ENCODE results near the gene GNMT. TPM values are rescaled to one million over a fixed set of nuclear protein-coding genes. Genes with fewer than 3 reads are reported as not detected.

GNMT gene
- total RNA-seq, 4 donors from 2014 or later, result 0.68 TPM; not detected in 3

DNA sequence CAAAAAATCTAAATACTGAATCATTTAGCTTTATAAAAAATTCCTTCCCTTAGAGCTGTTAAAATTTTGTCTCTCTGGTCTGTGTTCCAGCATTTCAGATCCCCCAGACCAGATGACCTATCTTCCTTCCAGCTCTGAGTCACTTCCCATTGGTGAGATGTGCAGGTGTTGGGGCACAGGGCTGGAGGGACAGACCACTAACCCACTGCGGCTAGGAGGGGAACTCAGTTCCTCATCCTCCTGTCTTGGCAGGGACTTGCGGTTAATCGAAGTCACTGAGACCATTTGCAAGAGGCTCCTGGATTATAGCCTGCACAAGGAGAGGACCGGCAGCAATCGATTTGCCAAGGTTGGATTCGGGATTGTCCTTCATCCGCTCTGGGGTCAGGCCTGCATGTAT lies 25.2 kb upstream of the GNMT start:
- intact Hi-C loops (cut with DNase I; ENCODE audit: low total_unique reads), result no loop called here
- TF ChIP-seq POLR2AphosphoS5 (IDR thresholded peaks at IDR 0.05) (no peak), CTCF (IDR thresholded peaks at IDR 0.05) (no peak), EP300 (IDR thresholded peaks at IDR 0.05; ENCODE audit: low read depth) (no peak), POLR2A (IDR thresholded peaks at IDR 0.05) (no peak)
- in situ Hi-C loops (cut with MboI; ENCODE audit: low pct_ligation_motif_present in 1 of 4, low pct_unique_long_range_greater_than_20kb in 1 of 4, low sequenced_read_pairs in 3 of 4), result no loop called here
- Histone ChIP-seq H3K27me3 (no peaks in the 10 kb centered on the region), H3K27ac (no peak overlapping the region), H3K4me3 (no peak overlapping the region), H3K36me3 (peaks cover 0 to 30% (median 9%) of the 10 kb centered on the region in 4 donors), H3K4me1 (peaks cover 10 to 29% (median 12%) of the 10 kb centered on the region in 4 donors), H3K9me3 (no peaks in the 10 kb centered on the region)
- WGBS, 2 donors (ENCODE audit: low coverage in 1 of 2), result 79% methylated on average over 7 of the region's 7 CpGs; no CpG with 5 or more reads in 1 of the 2 donors
- DNase-seq, result no peak

- H3K27me3 ChIP-seq, result no peaks in the 10 kb centered on the region
- peaks cover under 1 to 18% (median 2%) of the 10 kb centered on the region in 4 donors for H3K4me1 ChIP-seq
- DNase-seq, result no peak
- in situ Hi-C loops (cut with MboI; ENCODE audit: low pct_ligation_motif_present in 1 of 4, low pct_unique_long_range_greater_than_20kb in 1 of 4, low sequenced_read_pairs in 3 of 4) (no loop called here), intact Hi-C loops (cut with DNase I; ENCODE audit: low total_unique reads) (no loop called here)
- H3K9me3 ChIP-seq, result no peaks in the 10 kb centered on the region
- WGBS, 2 donors (ENCODE audit: low coverage in 1 of 2), result 89 to 98% methylated on average over 6 to 11 of the region's 11 CpGs
- H3K4me3 ChIP-seq, result no peak overlapping the region
- H3K27ac ChIP-seq, result no peak overlapping the region
- TF ChIP-seq EP300 (IDR thresholded peaks at IDR 0.05; ENCODE audit: low read depth) (no peak), POLR2AphosphoS5 (IDR thresholded peaks at IDR 0.05) (no peak), CTCF (IDR thresholded peaks at IDR 0.05) (no peak), POLR2A (IDR thresholded peaks at IDR 0.05) (no peak)
- H3K36me3 ChIP-seq, result peaks cover 0 to 30% (median 9%) of the 10 kb centered on the region in 4 donors
These were observed 24.2 kb upstream of the GNMT start for GRCh38 chr6:42936398-42936797.

DNA sequence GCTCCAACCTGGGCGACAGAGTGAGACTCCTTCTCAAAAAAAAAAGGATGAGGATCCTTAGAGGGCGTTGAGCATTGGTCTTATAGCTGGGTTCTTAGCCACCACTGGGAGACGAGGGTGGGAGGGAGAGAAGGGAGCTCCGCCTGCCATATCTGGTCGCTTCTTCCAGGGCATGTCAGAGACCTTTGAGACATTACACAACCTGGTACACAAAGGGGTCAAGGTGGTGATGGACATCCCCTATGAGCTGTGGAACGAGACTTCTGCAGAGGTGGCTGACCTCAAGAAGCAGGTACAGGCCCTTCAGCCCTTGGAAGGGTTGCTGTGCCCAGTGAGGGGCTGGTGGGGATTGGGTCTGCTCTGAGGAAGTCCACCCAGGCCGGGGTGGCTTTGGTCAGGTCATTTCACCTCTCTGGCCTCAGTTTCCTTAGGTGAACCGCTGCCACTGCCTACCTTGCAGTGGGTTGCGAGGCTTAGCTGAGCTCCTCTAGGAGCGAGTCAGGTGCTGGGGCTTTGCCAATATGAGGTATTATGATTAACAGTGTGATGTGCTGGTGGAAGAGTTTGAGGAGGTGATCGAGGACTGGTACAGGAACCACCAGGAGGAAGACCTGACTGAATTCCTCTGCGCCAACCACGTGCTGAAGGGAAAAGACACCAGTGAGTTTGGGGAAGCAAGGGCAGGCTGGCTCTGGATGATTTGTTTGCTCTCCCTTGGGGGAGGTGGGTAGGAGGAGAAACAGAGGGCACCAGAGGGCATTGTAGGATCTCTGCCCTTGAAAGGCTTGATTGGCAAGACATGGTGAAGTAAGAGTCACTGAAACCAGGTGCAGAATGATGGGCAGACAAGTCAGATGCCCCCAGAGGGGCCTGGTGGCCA lies 22.8 kb upstream of the GNMT start:
- 93% methylated on average over 13 of the region's 13 CpGs; no CpG with 5 or more reads in 1 of the 2 donors for WGBS, 2 donors (ENCODE audit: low coverage in 1 of 2)

More for the DNA sequence above, 22.8 kb upstream of the GNMT start:
- intact Hi-C loops (cut with DNase I; ENCODE audit: low total_unique reads) (no loop called here), in situ Hi-C loops (cut with MboI; ENCODE audit: low pct_ligation_motif_present in 1 of 4, low pct_unique_long_range_greater_than_20kb in 1 of 4, low sequenced_read_pairs in 3 of 4) (no loop called here)
- Histone ChIP-seq H3K36me3 (peaks cover 0 to 30% (median 9%) of the 10 kb centered on the region in 4 donors), H3K4me1 (peaks cover 0 to 7% (median 2%) of the 10 kb centered on the region in 4 donors), H3K4me3 (no peak overlapping the region), H3K9me3 (no peaks in the 10 kb centered on the region), H3K27me3 (no peaks in the 10 kb centered on the region), H3K27ac (no peak overlapping the region)
- no peak for TF ChIP-seq EP300 (IDR thresholded peaks at IDR 0.05; ENCODE audit: low read depth)
- TF ChIP-seq POLR2AphosphoS5 (IDR thresholded peaks at IDR 0.05), result no peak
- no peak for TF ChIP-seq POLR2A (IDR thresholded peaks at IDR 0.05)
- TF ChIP-seq CTCF (IDR thresholded peaks at IDR 0.05), result no peak
- no peak for DNase-seq
